Measurements from ENCODE around the gene KEAP1. TPM values are rescaled to one million over a fixed set of nuclear protein-coding genes. Genes with fewer than 3 reads are reported as not detected.
A peak's percentile ranks its signal among the peaks of the same experiment; 100 is the strongest.

Gene KEAP1
- total and polyA plus RNA-seq, 2 of the 8 experiments (the other 6 are each of a cell fraction or from before 2014, with no cell fraction given): 80.6 to 106 TPM

- Histone ChIP-seq H3K79me2 (ENCODE audit: control insufficient read depth in 1 of 2, insufficient read depth in 2 of 2, low read length in 2 of 2) (no peaks in the 10 kb centered on the region), H4K20me1 (replicated peaks in 1 of 2; ENCODE audit: control insufficient read depth in 1 of 2, insufficient read depth in 2 of 2, low read length in 2 of 2) (no peaks in the 10 kb centered on the region), H3K4me2 (ENCODE audit: insufficient read depth in 1 of 2, low read depth in 2 of 2, low read length in 2 of 2) (peak overlapping the region in 1 of 2 experiments; percentile 50; a peak in 3 of 4 replicates), H3K27ac (ENCODE audit: low read depth, low read length) (no peak overlapping the region; the same call in 1 of the 2 replicates), H3K56ac (replicated peaks; ENCODE audit: insufficient read length, low read depth, low read length) (no peak overlapping the region), H3K23ac (ENCODE audit: insufficient read length) (no peak overlapping the region), H2BK15ac (ENCODE audit: low read length) (no peak overlapping the region), H4K91ac (replicated peaks; ENCODE audit: insufficient read length, low read length) (no peak overlapping the region), H2AK5ac (ENCODE audit: low read depth, low read length) (no peak overlapping the region), H3K18ac (ENCODE audit: extremely low read depth, low read length) (no peak overlapping the region; the same call in 1 of the 2 replicates), H2BK12ac (ENCODE audit: low read depth, low read length) (no peak overlapping the region), H2AFZ (ENCODE audit: low read length) (no peak overlapping the region), H3K36me3 (ENCODE audit: control insufficient read depth in 2 of 4, insufficient read depth in 4 of 4, low read length in 3 of 4) (no peaks in the 10 kb centered on the region), H3K27me3 (replicated peaks in 1 of 4; ENCODE audit: control insufficient read depth in 3 of 4, extremely low read depth in 1 of 4, insufficient read depth in 3 of 4, low read length in 3 of 4) (no peaks in the 10 kb centered on the region), H3K4me3 (ENCODE audit: extremely low read depth in 1 of 4, insufficient read depth in 2 of 4, low read depth in 3 of 4, low read length in 4 of 4) (peak overlapping the region in 1 of 4 experiments; percentile 22; a peak in 1 of 8 replicates), H3K23me2 (ENCODE audit: low read depth, low read length) (peaks cover 2% of the 10 kb centered on the region; the same call in 1 of the 2 replicates), H3K4ac (replicated peaks; ENCODE audit: insufficient read length, low read depth, low read length) (no peak overlapping the region), H4K8ac (ENCODE audit: extremely low read depth, insufficient read depth, low read length) (no peak overlapping the region), H2BK5ac (ENCODE audit: low read depth, low read length) (no peak overlapping the region), H3K9ac (replicated peaks in 1 of 4; ENCODE audit: extremely low read depth in 1 of 4, low read depth in 3 of 4, low read length in 3 of 4) (no peak overlapping the region), H4K5ac (ENCODE audit: insufficient read length, low read depth, low read length) (no peak overlapping the region), H3K14ac (ENCODE audit: insufficient read length) (no peak overlapping the region), H3K79me1 (ENCODE audit: low read depth, low read length) (no peaks in the 10 kb centered on the region), H3K9me3 (ENCODE audit: insufficient read depth in 2 of 2, low read depth in 1 of 2, low read length in 1 of 2) (no peaks in the 10 kb centered on the region), H2BK20ac (ENCODE audit: low read length) (no peak overlapping the region), H2BK120ac (replicated peaks; ENCODE audit: low read depth, low read length) (no peak overlapping the region), H3K4me1 (replicated peaks in 1 of 4; ENCODE audit: control insufficient read depth in 3 of 4, insufficient read depth in 4 of 4, low read length in 3 of 4) (peaks cover 0 to 17% (median 7%) of the 10 kb centered on the region in 4 experiments; a peak in 4 of 7 replicates)
- DNase-seq (ENCODE audit: low read depth in 1 of 2, low spot score in 2 of 2): peak; percentile 56 to 85
- WGBS, 2 experiments (ENCODE audit: extremely low coverage in 1 of 2, insufficient coverage in 1 of 2, insufficient read length in 1 of 2, insufficient replicate concordance in 2 of 2, low coverage in 1 of 2, low lambda C conversion rate in 2 of 2, missing lambda C conversion rate in 1 of 2): 22% methylated on average over 5 of the region's 5 CpGs; no CpG with 5 or more reads in 1 of the 2 experiments
- ChIA-PET POLR2A (ENCODE audit: partially characterized antibody) (interaction anchor here (0.8 to 1.0 kb wide), 3 partner anchors 11 to 47 kb away, joined by 3 to 4 read pairs (median 3); no protein-coding TSS in a partner anchor), CTCF (ENCODE audit: partially characterized antibody) (interaction anchor here (0.6 to 1.6 kb wide), 10 partner anchors 10 to 346 kb away, joined by 3 to 6 read pairs (median 5); partner anchors contain the start of gene S1PR5)
- FAIRE-seq: no peak
- TF ChIP-seq E2F6 (IDR thresholded peaks at IDR 0.05) (no peak), ASH2L (IDR thresholded peaks at IDR 0.05; ENCODE audit: low read length) (no peak), TAF7 (optimal IDR thresholded peaks at IDR 0.05; ENCODE audit: borderline replicate concordance, low read depth, low read length) (no peak), SRF (IDR thresholded peaks at IDR 0.05; ENCODE audit: low read depth, low read length) (no peak), KDM1A (IDR thresholded peaks at IDR 0.05; ENCODE audit: borderline replicate concordance, low read length) (no peak), KDM5A (IDR thresholded peaks at IDR 0.05; ENCODE audit: low read length) (no peak), HDAC6 (IDR thresholded peaks at IDR 0.05; ENCODE audit: low read depth, low read length) (no peak), GABPA (IDR thresholded peaks at IDR 0.05; ENCODE audit: borderline replicate concordance, insufficient read depth, low read length) (no peak), RBBP5 (IDR thresholded peaks at IDR 0.05; ENCODE audit: borderline replicate concordance, low read depth, low read length) (no peak), RFX5 (IDR thresholded peaks at IDR 0.05; ENCODE audit: borderline replicate concordance, low read depth, low read length) (peak; percentile 93), SP1 (IDR thresholded peaks at IDR 0.05; ENCODE audit: low read depth, low read length) (peak; percentile 85), SUZ12 (IDR thresholded peaks at IDR 0.05; ENCODE audit: low read length) (no peak), CHD2 (IDR thresholded peaks at IDR 0.05; ENCODE audit: low read length) (0 out of 2 replicates have a peak, but pooled peaks have one; percentile 25), POLR2AphosphoS5 (IDR thresholded peaks at IDR 0.05; ENCODE audit: low read depth, low read length) (no peak)
Observed at GRCh38 chr19:10454267-10454666, 48.9 kb downstream of the KEAP1 start.

All from H1 (cell line).